Suppressor macrophage (primary cell): ENCODE data around the gene HAGHL.
A peak's percentile ranks its signal among the peaks of the same experiment; 100 is the strongest.

Source experiments
- DNase-seq, 4 experiments: peaks; one replicate each; pipeline ENCODE4 v3.0.0-alpha.2; 2020 to 2022
- total RNA-seq, 17 experiments: gene quantifications; one replicate each; lab custom pipeline; 2026; ENCODE audit warnings: mixed read lengths in 6 of 17, inconsistent platforms in 3 of 17; lab: John Stamatoyannopoulos, UW

HAGHL gene
- 4.3 to 29.5 (median 13.1) reads per million in 17 experiments for total RNA-seq

- DNase-seq, result peak; percentile 59 to 88 (median 74)
Measured at GRCh38 chr16:726438-727290, at the start of gene HAGHL, which contains the start of gene CCDC78. HAGHL (plus strand) TSS chr16:727106; CDS start chr16:727510, 404 bp downstream. CCDC78 (minus strand) TSS chr16:726443; CDS start chr16:726367, 76 bp downstream.

- DNase-seq, result no peak
Measured at GRCh38 chr16:677316-678190, 49.4 kb upstream of the HAGHL start.

GRCh38 chr16:678209-678857 lies 48.6 kb upstream of the HAGHL start:
- no peak for DNase-seq

GRCh38 chr16:678858-679813 lies 47.8 kb upstream of the HAGHL start:
- peak; percentile 52 to 80 (median 70) for DNase-seq

- DNase-seq, result peak; percentile 92 to 98 (median 96)
Measured at GRCh38 chr16:679814-680624, 46.9 kb upstream of the HAGHL start, which contains the start of gene STUB1. STUB1 (plus strand) TSS chr16:680410; CDS start chr16:680526, 116 bp downstream.

- no peak for DNase-seq
Measured at GRCh38 chr16:680625-680945, 46.3 kb upstream of the HAGHL start.

GRCh38 chr16:680967-681745 lies 45.8 kb upstream of the HAGHL start:
- DNase-seq, result peak; percentile 40 to 74 (median 60)

GRCh38 chr16:681746-682427 lies 45.0 kb upstream of the HAGHL start:
- DNase-seq, result no peak

- DNase-seq, result no peak
Measured at GRCh38 chr16:682493-683395, 44.2 kb upstream of the HAGHL start.

GRCh38 chr16:683396-684070 lies 43.4 kb upstream of the HAGHL start:
- peak in 1 of 4 experiments; percentile 24 for DNase-seq

- peak; percentile 97 to 99 (median 98) for DNase-seq
Measured at GRCh38 chr16:684071-684794, 42.7 kb upstream of the HAGHL start, which contains the start of gene JMJD8. JMJD8 (minus strand) TSS chr16:684334; CDS start chr16:684319, 15 bp downstream.

GRCh38 chr16:684961-685696 lies 41.8 kb upstream of the HAGHL start:
- no peak for DNase-seq

GRCh38 chr16:685967-686366 lies 40.9 kb upstream of the HAGHL start:
- DNase-seq, result peak; percentile 42 to 76 (median 56)

GRCh38 chr16:686459-687260 lies 40.2 kb upstream of the HAGHL start:
- DNase-seq, result no peak

- DNase-seq, result no peak
Measured at GRCh38 chr16:687499-687898, 39.4 kb upstream of the HAGHL start.
